AG04450 (cell line): ENCODE data around the gene UVSSA. TPM values are rescaled to one million over a fixed set of nuclear protein-coding genes. Genes with fewer than 3 reads are reported as not detected.
"Not testable (repeated sequence)": the region's sequence is repeated elsewhere in the genome, so short reads cannot be mapped to it uniquely, and the experiment has no call there.

Experiments
- CTCF ChIA-PET: fragments of 300-600, 350-600 bp; formaldehyde crosslinking; extraction: SDS; loops from one replicate; lab custom pipeline; 2022; ENCODE audit warnings: antibody characterized with exemption, inconsistent platforms; lab: Charles Lee
- POLR2A ChIA-PET: fragments of 350-600 bp; formaldehyde crosslinking; extraction: SDS; loops from one replicate; lab custom pipeline; 2021; ENCODE audit warnings: antibody characterized with exemption, inconsistent platforms; lab: Yijun Ruan, JAX
- DNase-seq: peaks from one replicate; pipeline ENCODE4 v3.0.0-alpha.2; 2011; ENCODE audit warnings: low read depth, low spot score
- H3K27ac ChIP-seq: one replicate; pipeline ENCODE4 v1.5.1; 2012; ENCODE audit warnings: low read depth, low read length, control low read depth
- H3K27me3 ChIP-seq: one replicate; pipeline ENCODE4 v1.6.0; 2012; ENCODE audit warnings: low read length; ENCODE audit not compliant: control insufficient read depth, insufficient read depth
- H3K4me3 ChIP-seq: 2 replicates; pipeline ENCODE4 v1.5.1; 2011; ENCODE audit warnings: mild to moderate bottlenecking, low read depth, low read length, control low read depth
- H3K9me3 ChIP-seq: 2 replicates; pipeline ENCODE4 v1.5.1; 2012; ENCODE audit warnings: low read length; ENCODE audit not compliant: control insufficient read depth, insufficient read depth
- CTCF ChIP-seq: IDR thresholded peaks from 2 replicates; pipeline ENCODE4 v1.5.1; 2011; ENCODE audit warnings: low read depth, low read length, control low read depth, inconsistent platforms
- polyA plus RNA-seq: library from polyadenylated mRNA; depleted of rRNA; stranded (reverse); fragments of >200 nt; gene quantifications from 2 replicates; pipeline ENCODE4 v1.2.3, GENCODE V29; 2011

UVSSA gene
- polyA plus RNA-seq, 1 experiment, result 4.9 TPM

- ChIA-PET POLR2A (no interaction called here), CTCF (no interaction called here)
- TF ChIP-seq CTCF, result no peak
- Histone ChIP-seq H3K27ac (no peak overlapping the region), H3K27me3 (no peaks in the 10 kb centered on the region), H3K4me3 (no peak overlapping the region), H3K9me3 (no peaks in the 10 kb centered on the region; the same call in none of the 2 replicates)
- no peak for DNase-seq
Observed at GRCh38 chr4:1383728-1384591, 37.0 kb downstream of the UVSSA start.

GRCh38 chr4:1384675-1385372 lies 37.8 kb downstream of the UVSSA start:
- Histone ChIP-seq H3K4me3 (no peak overlapping the region), H3K9me3 (no peaks in the 10 kb centered on the region; the same call in none of the 2 replicates), H3K27ac (no peak overlapping the region), H3K27me3 (no peaks in the 10 kb centered on the region)
- no peak for DNase-seq
- CTCF ChIA-PET, result no interaction called here
- no peak for TF ChIP-seq CTCF
- POLR2A ChIA-PET, result no interaction called here

- H3K27ac ChIP-seq, result no peak overlapping the region
- TF ChIP-seq CTCF, result no peak
- no peaks in the 10 kb centered on the region; the same call in none of the 2 replicates for H3K9me3 ChIP-seq
- POLR2A ChIA-PET, result no interaction called here
- DNase-seq, result no peak
- H3K27me3 ChIP-seq, result no peaks in the 10 kb centered on the region
- H3K4me3 ChIP-seq, result no peak overlapping the region
- CTCF ChIA-PET, result no interaction called here
Observed at GRCh38 chr4:1385373-1386340, 38.6 kb downstream of the UVSSA start.

GRCh38 chr4:1393363-1393762 lies 46.4 kb downstream of the UVSSA start:
- H3K27ac ChIP-seq, H3K27me3 ChIP-seq, DNase-seq, H3K4me3 ChIP-seq, CTCF ChIA-PET, POLR2A ChIA-PET: not testable (repeated sequence)
- H3K9me3 ChIP-seq, result peaks cover 35% of the 10 kb centered on the region

- no peak for TF ChIP-seq CTCF
Observed at GRCh38 chr4:1393866-1394265, 46.9 kb downstream of the UVSSA start.

GRCh38 chr4:1394554-1395388 lies 47.8 kb downstream of the UVSSA start:
- H3K4me3 ChIP-seq, POLR2A ChIA-PET, DNase-seq, CTCF ChIA-PET, H3K27ac ChIP-seq, H3K27me3 ChIP-seq: not testable (repeated sequence)
- peaks cover 49% of the 10 kb centered on the region for H3K9me3 ChIP-seq

More at GRCh38 chr4:1393866-1394265, 46.9 kb downstream of the UVSSA start:
- DNase-seq, result no peak
- ChIA-PET POLR2A (no interaction called here), CTCF (no interaction called here)
- no peak overlapping the region for H3K27ac ChIP-seq
- H3K27me3 ChIP-seq, result no peaks in the 10 kb centered on the region
- H3K4me3 ChIP-seq, result no peak overlapping the region
- peaks cover 40% of the 10 kb centered on the region for H3K9me3 ChIP-seq

- H3K27me3 ChIP-seq, DNase-seq, CTCF ChIA-PET, POLR2A ChIA-PET, H3K4me3 ChIP-seq, H3K27ac ChIP-seq: not testable (repeated sequence)
- peaks cover 54% of the 10 kb centered on the region for H3K9me3 ChIP-seq
Observed at GRCh38 chr4:1395389-1395820, 48.4 kb downstream of the UVSSA start.
